ENCODE measurements around the gene MYO5A.

DNA sequence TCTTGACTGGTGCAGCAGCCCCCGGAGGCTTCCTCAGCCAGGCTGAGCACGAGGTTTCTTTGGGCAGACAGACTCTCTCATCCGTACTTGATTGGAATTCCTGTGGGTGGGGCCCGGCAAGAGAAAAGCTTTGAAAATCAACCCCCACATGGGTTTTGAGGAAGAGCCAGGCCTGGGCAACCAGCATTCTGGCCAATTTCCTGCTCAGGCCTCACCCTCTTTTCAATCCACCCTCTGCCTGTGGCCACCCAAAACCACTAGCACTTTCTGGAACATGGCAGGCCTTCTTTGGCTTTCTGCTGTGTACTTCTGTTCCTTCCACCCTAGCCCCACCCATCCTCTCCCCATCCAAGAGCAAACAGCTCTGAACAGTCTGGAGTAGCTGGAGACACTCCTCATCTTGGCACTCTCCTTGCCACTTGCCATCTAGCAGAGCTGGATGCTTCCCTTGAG, 239.0 kb downstream of the MYO5A start:
- TF ChIP-seq, protein P1, sequence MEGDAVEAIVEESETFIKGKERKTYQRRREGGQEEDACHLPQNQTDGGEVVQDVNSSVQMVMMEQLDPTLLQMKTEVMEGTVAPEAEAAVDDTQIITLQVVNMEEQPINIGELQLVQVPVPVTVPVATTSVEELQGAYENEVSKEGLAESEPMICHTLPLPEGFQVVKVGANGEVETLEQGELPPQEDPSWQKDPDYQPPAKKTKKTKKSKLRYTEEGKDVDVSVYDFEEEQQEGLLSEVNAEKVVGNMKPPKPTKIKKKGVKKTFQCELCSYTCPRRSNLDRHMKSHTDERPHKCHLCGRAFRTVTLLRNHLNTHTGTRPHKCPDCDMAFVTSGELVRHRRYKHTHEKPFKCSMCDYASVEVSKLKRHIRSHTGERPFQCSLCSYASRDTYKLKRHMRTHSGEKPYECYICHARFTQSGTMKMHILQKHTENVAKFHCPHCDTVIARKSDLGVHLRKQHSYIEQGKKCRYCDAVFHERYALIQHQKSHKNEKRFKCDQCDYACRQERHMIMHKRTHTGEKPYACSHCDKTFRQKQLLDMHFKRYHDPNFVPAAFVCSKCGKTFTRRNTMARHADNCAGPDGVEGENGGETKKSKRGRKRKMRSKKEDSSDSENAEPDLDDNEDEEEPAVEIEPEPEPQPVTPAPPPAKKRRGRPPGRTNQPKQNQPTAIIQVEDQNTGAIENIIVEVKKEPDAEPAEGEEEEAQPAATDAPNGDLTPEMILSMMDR (IDR thresholded peaks at IDR 0.05; ENCODE audit: insufficient read depth, low read length, poor library complexity, severe bottlenecking), result no peak
- no peak for TF ChIP-seq EZH2phosphoT487 (conservative IDR thresholded peaks at IDR 0.05; ENCODE audit: low read length)

All from SU-DHL-6 (cell line).